DOHH2 (cell line): ENCODE data around the gene MTMR10.

ENCODE experiments used
- CTCF ChIP-seq: fragments of 200-600 bp; sonication (generic); IDR thresholded peaks from one replicate; pipeline ENCODE4 v1.5.1; 2014; ENCODE audit warnings: antibody characterized with exemption, mild to moderate bottlenecking, low read depth, low read length; ENCODE audit not compliant: poor library complexity, severe bottlenecking
- EZH2phosphoT487 ChIP-seq: fragments of 200-600 bp; sonication (generic); IDR thresholded peaks from 2 replicates; pipeline ENCODE4 v1.6.1; 2017; ENCODE audit warnings: borderline replicate concordance, mild to moderate bottlenecking, antibody characterized with exemption, low read length, moderate library complexity, mixed read lengths

GRCh38 chr15:31025996-31026395 lies 34.6 kb upstream of the MTMR10 start:
- TF ChIP-seq CTCF (no peak), EZH2phosphoT487 (no peak)
